Bronchial epithelial cell (primary cell): Measurements from ENCODE around the gene MYBPHL. TPM values are rescaled to one million over a fixed set of nuclear protein-coding genes. Genes with fewer than 3 reads are reported as not detected.

Experiments
- DNase-seq: peaks from one replicate; pipeline ENCODE4 v3.0.0-alpha.2; 2010; ENCODE audit warnings: low read depth
- FAIRE-seq: peaks from 2 replicates; lab custom pipeline; 2011; peaks lifted over from hg19 to GRCh38; lab: Jason Lieb, UNC
- H3K27me3 ChIP-seq: 2 replicates; pipeline ENCODE4 v1.5.1; 2011; ENCODE audit warnings: low read length; ENCODE audit not compliant: control insufficient read depth, insufficient read depth
- H3K36me3 ChIP-seq: 2 replicates; pipeline ENCODE4 v1.5.1; 2011; ENCODE audit warnings: low read length; ENCODE audit not compliant: control insufficient read depth, insufficient read depth
- H3K4me3 ChIP-seq: 2 replicates; pipeline ENCODE4 v1.5.1; 2011; ENCODE audit warnings: mild to moderate bottlenecking, low read depth, low read length, control low read depth
- CTCF ChIP-seq: IDR thresholded peaks from 2 replicates; pipeline ENCODE4 v1.5.1; 2011; ENCODE audit warnings: mild to moderate bottlenecking, moderate library complexity, low read length, control low read depth, inconsistent platforms; ENCODE audit not compliant: insufficient read depth, severe bottlenecking
- total RNA-seq: library from RNA; depleted of rRNA; stranded (reverse); fragments of >200 nt; gene quantifications from 2 replicates; pipeline ENCODE4 v1.2.1, GENCODE V29; 2014

The MYBPHL gene
- total RNA-seq, 1 donor from 2014 or later: 0.26 TPM

GRCh38 chr1:109298666-109299557 lies 7.9 kb downstream of the MYBPHL start:
- TF ChIP-seq CTCF: no peak
- FAIRE-seq (peak; percentile 43), DNase-seq (peak; percentile 77)
- Histone ChIP-seq H3K36me3 (no peaks in the 10 kb centered on the region), H3K27me3 (no peaks in the 10 kb centered on the region), H3K4me3 (no peak overlapping the region)

- Histone ChIP-seq H3K36me3 (no peaks in the 10 kb centered on the region), H3K27me3 (no peaks in the 10 kb centered on the region), H3K4me3 (no peak overlapping the region)
- TF ChIP-seq CTCF: no peak
- FAIRE-seq (peak; percentile 58), DNase-seq (peak; percentile 64)
These were observed 10.0 kb downstream of the MYBPHL start for GRCh38 chr1:109296782-109297181.

- no peak for TF ChIP-seq CTCF
- Histone ChIP-seq H3K4me3 (no peak overlapping the region), H3K27me3 (no peaks in the 10 kb centered on the region), H3K36me3 (no peaks in the 10 kb centered on the region)
- DNase-seq: no peak
- no peak for FAIRE-seq
These were observed 10.9 kb downstream of the MYBPHL start for GRCh38 chr1:109295712-109296415.

GRCh38 chr1:109294481-109294880 lies 12.3 kb downstream of the MYBPHL start:
- DNase-seq: no peak
- no peak for FAIRE-seq
- Histone ChIP-seq H3K27me3 (no peaks in the 10 kb centered on the region), H3K36me3 (no peaks in the 10 kb centered on the region), H3K4me3 (no peak overlapping the region)
- TF ChIP-seq CTCF: no peak

- TF ChIP-seq CTCF: no peak
- FAIRE-seq (no peak), DNase-seq (no peak)
- no peaks in the 10 kb centered on the region for H3K36me3 ChIP-seq
- no peaks in the 10 kb centered on the region for H3K27me3 ChIP-seq
- no peak overlapping the region for H3K4me3 ChIP-seq
These were observed 13.8 kb downstream of the MYBPHL start for GRCh38 chr1:109293026-109293425.
